ENCODE data around the gene SULT1A4. TPM values are rescaled to one million over a fixed set of nuclear protein-coding genes. Genes with fewer than 3 reads are reported as not detected.
"Not testable (repeated sequence)": the region's sequence is repeated elsewhere in the genome, so short reads cannot be mapped to it uniquely, and the experiment has no call there.

SULT1A4 gene
- total RNA-seq, 2 donors from 2014 or later, result 1.8 to 6.3 TPM

GRCh38 chr16:29469660-29470059, 9.9 kb downstream of the SULT1A4 start:
- H3K27ac ChIP-seq, result peak overlapping the region in 2 of 4 donors; percentile 57 to 67

GRCh38 chr16:29472065-29472464, 12.4 kb downstream of the SULT1A4 start:
- intact Hi-C loops (cut with DNase I); DNase-seq; H3K9me3 ChIP-seq; ATAC-seq; H3K4me1 ChIP-seq; H3K27ac ChIP-seq; H3K27me3 ChIP-seq; H3K4me3 ChIP-seq; H3K36me3 ChIP-seq (replicated peaks in 1 of 2; ENCODE audit: insufficient read depth in 1 of 2, low read depth in 2 of 2): not testable (repeated sequence)
- no CpG with 5 or more reads among the region's 4 CpGs for WGBS, 2 donors

More at GRCh38 chr16:29469660-29470059, 9.9 kb downstream of the SULT1A4 start:
- ATAC-seq (peak; percentile 81), DNase-seq (peak; percentile 53 to 66 (median 58))
- intact Hi-C loops (cut with DNase I); H3K4me3 ChIP-seq; H3K4me1 ChIP-seq; H3K36me3 ChIP-seq (replicated peaks in 1 of 2; ENCODE audit: insufficient read depth in 1 of 2, low read depth in 2 of 2); H3K27me3 ChIP-seq; H3K9me3 ChIP-seq: not testable (repeated sequence)
- 26 to 28% methylated on average over 4 to 6 of the region's 6 CpGs for WGBS, 2 donors

- ATAC-seq; H3K4me1 ChIP-seq; H3K4me3 ChIP-seq; H3K27me3 ChIP-seq; H3K9me3 ChIP-seq; H3K36me3 ChIP-seq (replicated peaks in 1 of 2; ENCODE audit: insufficient read depth in 1 of 2, low read depth in 2 of 2); H3K27ac ChIP-seq; intact Hi-C loops (cut with DNase I): not testable (repeated sequence)
- 76% methylated on average over 7 of the region's 12 CpGs; no CpG with 5 or more reads in 1 of the 2 donors for WGBS, 2 donors
- peak in 3 of 4 donors; percentile 0 to 15 (median 3) for DNase-seq
Measured at GRCh38 chr16:29482276-29482675, 22.6 kb downstream of the SULT1A4 start.

DNA sequence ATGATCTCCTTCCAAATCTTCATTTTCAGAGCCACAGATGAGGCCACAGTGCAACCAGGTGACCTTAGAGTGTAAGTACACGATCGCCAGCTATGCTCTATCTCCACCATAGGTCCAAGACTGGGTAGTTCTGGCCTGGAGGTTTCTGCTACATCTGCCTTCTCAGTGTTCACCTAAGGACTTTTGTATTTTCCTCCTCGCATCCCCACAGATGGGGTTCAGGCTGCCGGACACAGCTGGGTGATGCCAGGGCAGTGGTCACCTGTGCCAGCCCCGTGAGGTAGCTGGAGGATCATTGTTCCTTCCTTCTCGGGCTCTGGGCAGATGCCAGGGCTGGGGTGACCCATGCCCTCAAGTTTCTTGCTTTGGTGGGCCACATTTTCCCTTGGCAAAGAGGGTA, 46.6 kb downstream of the SULT1A4 start, which contains the start of gene NPIPB12:
Gene NPIPB12, minus strand, starts transcription at position 101 of the 400 bp plus-strand sequence.
- H3K4me1 ChIP-seq; DNase-seq; H3K4me3 ChIP-seq; H3K36me3 ChIP-seq (replicated peaks in 1 of 2; ENCODE audit: insufficient read depth in 1 of 2, low read depth in 2 of 2); ATAC-seq; intact Hi-C loops (cut with DNase I); H3K9me3 ChIP-seq; H3K27me3 ChIP-seq; H3K27ac ChIP-seq: not testable (repeated sequence)
- no CpG with 5 or more reads among the region's 6 CpGs for WGBS, 2 donors

Small RNAs within 50 kb of the gene (small RNA-seq; reads per million reads assigned to genes)
- not detected for gene AC133555.2

Other genes with a start within 250 kb of the SULT1A4 start
- gene NPIPB11, start 53.2 kb upstream of the SULT1A4 start, total RNA-seq, result 1 to 10 TPM in 1 of 2 donors, under 1 TPM in 1; 0.78 to 1.6 TPM
- gene BOLA2, start 5.6 kb upstream of the SULT1A4 start, total RNA-seq, result 10 to 100 TPM in 1 of 2 donors, 1 to 10 TPM in 1; 5.2 to 16.2 TPM
- 10 to 100 TPM; 20.8 to 52.7 TPM for gene SLX1B, start 5.4 kb upstream of the SULT1A4 start, total RNA-seq
- 10 to 100 TPM; 16.5 to 47.2 TPM for gene NPIPB12, start 46.5 kb downstream of the SULT1A4 start, total RNA-seq
- 1 to 10 TPM; 1.3 to 2.0 TPM for gene SPN, start 203.3 kb downstream of the SULT1A4 start, total RNA-seq
- gene QPRT, start 219.3 kb downstream of the SULT1A4 start, total RNA-seq, result 10 to 100 TPM; 28.0 to 30.3 TPM